Non-pigmented ciliary epithelial cell (primary cell): Measurements from ENCODE around the gene PHOSPHO1.
A peak's percentile ranks its signal among the peaks of the same experiment; 100 is the strongest.
"Not testable (repeated sequence)": the region's sequence is repeated elsewhere in the genome, so short reads cannot be mapped to it uniquely, and the experiment has no call there.

Experiments used
- DNase-seq: peaks from one replicate; pipeline ENCODE4 v3.0.0-alpha.2; 2010; ENCODE audit warnings: low read depth

Gene PHOSPHO1

DNA sequence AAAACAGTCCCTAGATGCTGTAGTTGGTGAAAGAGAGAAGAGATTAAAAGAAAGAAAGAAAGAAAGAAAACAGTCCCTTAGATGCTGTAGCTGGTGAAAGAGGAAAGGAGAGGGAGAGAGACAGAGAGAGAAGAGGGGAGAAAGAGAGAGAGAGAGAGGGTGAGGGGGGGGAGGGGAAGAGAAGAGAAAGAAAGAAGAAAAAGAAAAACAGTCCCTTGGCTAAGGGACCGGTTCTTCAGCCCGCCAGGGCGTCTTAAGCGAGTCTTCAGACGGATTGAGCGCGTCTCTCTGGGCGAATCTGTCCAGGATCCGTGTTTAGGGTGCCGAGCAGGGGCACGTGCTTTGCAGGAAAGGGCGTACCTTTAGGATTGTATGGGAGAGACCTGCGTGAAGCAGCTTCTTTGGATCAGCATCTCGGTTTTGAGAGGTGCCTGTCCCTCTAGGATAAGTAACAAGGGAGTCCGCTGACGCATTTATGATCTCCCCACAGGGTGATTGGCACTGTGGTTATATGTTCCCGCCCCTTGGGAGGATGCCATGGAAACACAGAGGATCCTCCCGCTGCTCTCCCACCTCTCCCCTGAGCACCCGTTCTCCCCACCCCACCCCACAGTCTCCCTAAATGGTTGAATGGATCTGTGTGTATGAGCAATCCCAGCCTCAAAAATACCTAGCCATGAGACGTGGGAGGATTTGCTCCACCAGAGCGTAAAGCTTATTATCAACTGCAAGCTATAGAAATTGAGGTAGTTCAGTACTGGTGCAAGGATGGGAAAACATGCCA lies 36.9 kb downstream of the PHOSPHO1 start:
- peak; percentile 51 for DNase-seq

DNA sequence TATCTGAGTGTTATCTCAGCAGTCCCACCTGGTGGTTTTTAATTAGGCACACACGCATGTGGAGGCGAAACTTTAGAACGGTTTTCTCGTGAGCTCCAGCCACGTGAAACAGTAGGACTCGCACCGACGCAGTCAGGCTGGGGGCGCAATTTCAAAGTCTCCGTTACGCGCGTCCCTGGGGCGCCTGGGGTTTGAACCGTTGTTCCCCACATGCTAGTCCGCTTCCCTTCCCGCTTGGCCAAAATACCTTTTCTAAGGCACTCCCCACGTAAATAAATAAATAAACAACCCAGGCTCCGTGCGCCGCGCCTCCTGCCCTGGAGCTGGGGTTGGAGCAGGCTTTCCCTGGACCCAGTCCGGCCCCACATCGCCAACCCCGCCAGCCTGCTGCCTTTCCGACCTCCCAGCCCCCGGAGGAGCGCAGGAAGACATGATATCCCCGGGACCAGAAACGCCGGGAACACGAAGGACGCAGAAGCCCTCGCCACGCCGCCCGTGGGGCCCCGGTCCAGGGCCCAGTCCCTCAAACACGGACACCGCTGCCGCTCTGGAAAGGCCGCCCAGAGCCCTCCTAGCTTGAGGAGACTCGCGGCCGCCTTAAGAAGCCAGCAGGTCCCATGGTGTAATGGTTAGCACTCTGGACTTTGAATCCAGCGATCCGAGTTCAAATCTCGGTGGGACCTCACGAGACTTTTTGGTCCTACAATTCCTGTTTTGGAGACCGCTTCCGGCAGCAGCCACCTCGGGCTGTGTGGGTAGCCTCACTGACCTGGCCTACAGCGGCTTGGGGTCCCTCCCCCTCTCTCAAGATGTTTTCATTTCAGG lies 38.5 kb downstream of the PHOSPHO1 start:
- DNase-seq = peak; percentile 43

DNA sequence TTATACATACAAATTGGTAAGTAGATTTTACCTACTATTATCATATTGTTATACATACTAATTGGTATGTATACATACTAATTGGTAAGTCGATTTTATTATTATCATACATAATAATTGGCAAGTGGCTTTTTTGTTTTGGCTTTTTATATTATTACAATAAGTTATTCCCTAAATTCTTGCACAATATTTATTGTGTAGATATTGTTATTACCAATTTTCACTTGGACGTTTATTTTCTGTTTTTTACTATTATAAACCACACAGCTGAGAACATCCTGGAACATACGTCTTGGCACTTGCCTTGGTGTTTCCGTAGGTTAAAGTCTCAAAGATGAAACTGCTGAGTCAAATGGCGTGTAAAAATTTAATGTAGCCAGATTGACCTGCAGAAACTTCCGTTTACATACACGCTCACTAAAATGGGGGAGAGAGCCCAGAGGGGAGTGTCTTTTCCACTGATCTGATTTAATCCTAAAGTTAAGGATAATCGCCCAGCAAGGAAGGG lies 39.1 kb downstream of the PHOSPHO1 start:
- DNase-seq = no peak

DNA sequence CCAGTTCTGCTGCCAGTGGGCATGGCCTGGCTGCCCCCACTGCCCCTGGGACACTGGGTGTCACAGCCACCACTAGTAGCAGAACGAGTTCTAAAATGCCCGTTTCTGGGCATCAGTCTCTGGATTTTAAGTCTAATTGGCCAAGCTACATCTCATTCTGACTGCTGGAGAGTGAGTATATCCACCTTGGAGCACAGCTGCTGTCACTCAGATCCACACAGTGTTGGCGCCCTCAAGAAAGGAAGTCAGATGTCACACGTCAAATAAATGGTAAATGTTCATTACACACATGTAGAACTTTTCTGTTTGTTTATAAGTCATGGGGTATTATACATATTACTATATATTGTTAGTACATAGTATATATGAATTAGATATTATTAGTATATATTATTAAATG lies 39.7 kb downstream of the PHOSPHO1 start:
- DNase-seq = no peak

DNA sequence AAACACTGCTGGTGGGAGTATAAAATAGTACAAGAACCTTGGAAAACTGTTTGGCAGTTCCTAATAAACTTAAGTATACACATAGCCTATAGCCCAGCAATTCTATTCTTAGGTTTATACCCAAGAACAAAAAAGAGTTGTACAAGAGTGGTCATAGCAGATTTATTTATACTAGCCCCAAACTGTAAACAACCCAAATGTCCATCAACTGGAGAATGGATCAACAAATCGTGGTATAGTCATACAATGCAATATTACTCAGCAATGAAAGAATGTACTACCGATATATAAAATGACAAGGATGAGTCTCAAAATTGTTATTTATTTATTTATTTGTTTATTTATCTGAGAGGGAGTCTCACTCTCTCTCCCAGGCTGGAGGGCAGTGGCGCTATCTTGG lies 43.3 kb downstream of the PHOSPHO1 start:
- DNase-seq = no peak

DNA sequence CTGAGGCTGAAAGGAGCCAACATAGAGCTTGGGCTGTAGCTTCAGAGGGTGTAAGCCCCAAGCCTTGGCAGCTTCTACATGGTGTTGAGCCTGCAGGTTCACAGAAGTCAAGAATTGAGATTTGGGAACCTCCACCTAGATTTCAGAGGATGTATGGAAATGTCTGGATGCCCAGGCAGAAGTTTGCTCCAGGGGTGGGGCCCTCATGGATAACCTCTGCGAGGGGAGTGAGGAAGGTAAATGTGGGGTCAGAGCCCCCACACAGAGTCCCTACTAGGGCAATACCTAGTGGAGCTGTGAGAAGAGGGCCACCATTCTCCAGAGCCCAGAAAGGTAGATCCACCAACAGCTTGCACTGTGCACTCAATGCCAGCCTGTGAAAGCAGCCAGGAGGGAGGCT lies 45.2 kb downstream of the PHOSPHO1 start:
- DNase-seq = not testable (repeated sequence)

DNA sequence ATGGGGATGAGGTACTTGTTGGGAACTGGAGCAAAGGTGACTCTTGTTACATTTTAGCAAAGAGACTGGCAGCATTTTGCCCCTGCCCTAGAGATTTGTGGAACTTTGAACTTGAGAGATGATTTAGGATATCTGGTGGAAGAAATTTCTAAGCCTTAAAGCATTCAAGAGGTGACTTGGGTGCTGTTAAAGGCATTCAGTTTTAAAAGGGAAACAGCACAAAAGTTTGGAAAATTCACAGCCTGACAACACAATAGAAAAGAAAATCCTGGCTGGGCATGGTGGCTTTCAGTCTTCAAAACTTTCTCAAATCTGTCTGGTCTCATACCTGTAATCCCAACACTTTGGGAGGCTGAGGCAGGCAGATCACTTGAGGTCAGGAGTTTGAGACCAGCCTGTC lies 46.1 kb downstream of the PHOSPHO1 start:
- DNase-seq = not testable (repeated sequence)

DNA sequence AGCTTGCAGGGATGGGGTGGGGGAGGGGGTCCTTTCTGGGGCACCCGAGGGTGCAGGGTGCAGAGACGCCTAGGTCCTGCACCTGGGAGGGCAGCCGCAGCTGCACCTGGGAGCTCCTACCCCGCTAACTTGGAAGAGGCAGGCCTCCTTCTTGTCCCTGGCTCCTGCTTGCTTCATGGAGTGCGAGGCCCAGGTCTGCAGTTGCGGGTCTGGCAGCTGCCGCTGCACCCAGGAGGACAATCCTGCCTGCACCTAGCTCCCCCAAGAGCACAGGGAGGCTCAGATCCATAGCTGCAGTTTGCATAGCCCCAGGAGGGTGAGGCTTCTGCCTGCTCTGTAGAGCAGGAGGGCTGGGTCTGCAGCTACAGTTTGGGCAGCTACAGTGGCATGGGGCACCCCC lies 46.8 kb downstream of the PHOSPHO1 start:
- no peak for DNase-seq

DNA sequence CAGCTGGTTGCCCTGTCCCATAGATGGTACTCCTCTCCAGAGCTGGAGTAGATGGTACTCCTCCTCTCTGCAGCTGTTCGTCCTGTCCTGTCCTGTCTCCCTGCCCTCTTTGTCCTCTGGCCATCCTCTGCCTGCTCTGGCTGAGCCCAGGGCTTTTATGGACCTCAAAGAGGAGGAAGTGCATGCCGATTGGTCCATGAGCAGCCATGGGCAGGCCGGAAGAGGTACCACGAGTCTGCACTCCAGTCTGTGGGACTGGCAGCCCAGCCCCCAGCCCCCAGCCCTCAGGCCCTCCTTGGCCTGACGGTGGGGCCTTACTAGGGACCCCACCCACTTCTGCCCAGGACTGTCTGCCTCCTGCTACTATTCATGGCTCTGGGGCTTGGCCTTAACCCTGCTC lies 47.2 kb downstream of the PHOSPHO1 start:
- DNase-seq = no peak

DNA sequence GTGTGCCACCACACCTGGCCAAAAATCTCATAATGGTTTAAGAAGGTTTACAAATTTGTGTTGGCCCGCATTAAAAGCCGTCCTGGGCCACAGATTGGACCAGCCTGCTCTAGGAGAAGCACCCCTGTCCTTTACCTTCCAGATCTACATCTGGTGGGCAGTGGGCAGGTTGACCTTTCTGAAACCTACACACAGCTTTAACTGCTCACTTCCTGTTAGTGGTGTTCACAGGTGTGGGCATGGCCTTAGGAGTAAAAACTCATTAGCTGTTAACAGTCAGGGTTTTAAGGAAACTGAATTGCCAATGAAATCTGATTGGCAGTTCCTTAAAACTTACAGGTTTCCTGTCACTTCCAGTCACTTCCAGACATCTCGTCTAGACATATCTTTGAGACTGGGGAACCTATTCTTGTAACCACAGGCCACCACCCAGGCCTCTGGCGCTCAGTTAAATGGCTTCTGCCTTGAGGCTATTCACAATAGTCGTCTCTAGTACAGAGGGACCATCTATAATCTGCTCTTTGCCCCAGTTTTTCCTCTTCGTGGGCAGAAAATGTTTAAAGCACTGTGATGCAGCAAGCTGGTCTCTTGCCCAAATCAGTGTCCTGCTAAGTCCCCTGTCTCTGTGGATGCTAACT lies 49.5 kb downstream of the PHOSPHO1 start:
- no peak for DNase-seq

DNA sequence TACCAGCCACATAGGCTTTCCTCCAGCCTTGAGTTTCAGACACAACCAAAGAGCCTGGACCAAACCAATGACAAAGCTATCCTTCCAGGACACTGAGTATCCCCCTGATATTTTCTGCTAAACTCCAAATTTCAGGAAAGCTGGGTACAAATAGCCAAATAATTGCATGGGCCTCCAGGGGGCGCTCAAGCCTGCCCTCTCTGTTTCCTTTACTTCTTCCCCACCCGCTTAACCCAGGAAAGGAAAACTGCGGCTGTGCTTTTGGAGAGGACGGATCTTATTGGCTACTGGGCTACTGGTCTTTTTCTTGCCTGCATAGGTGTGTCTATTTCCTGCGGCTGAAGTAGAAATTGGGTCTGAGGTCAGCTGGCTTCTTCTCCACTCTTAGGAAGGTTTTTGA lies 50.3 kb downstream of the PHOSPHO1 start:
- no peak for DNase-seq

DNA sequence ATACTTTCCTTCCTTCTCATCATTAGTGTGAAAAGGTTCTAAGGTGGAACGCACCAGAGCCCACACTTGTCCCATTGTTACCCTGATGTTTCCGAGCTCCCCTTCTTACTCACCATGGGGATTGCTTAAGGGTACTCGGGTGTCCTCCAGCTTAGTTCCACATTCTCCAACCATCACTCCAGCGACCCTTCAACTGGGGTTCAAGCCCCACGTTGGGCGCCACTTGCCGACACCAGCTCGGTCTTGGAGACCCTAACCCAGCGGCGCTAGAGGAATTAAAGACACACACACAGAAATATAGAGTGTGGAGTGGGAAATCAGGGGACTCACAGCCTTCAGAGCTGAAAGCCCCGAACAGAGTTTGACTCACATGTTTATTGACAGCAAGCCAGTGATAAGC lies 54.6 kb downstream of the PHOSPHO1 start:
- DNase-seq = not testable (repeated sequence)
